UCSD-AML1 (cell line): ENCODE measurements around the gene AGXT.

Experiments used
- DNase-seq: peaks from one replicate; lab custom pipeline; 2025; ENCODE audit not compliant: unreplicated experiment; lab: John Stamatoyannopoulos, UW

AGXT gene

GRCh38 chr2:240869109-240869955 lies 708 bp downstream of the AGXT start:
- DNase-seq = no peak

GRCh38 chr2:240869956-240870875 lies 1.6 kb downstream of the AGXT start:
- no peak for DNase-seq

- DNase-seq = no peak
These were observed 2.7 kb downstream of the AGXT start for GRCh38 chr2:240871071-240871958.

- no peak for DNase-seq
These were observed 3.9 kb downstream of the AGXT start for GRCh38 chr2:240872317-240873097.

GRCh38 chr2:240873098-240873788 lies 4.6 kb downstream of the AGXT start:
- DNase-seq = no peak

GRCh38 chr2:240873805-240874714 lies 5.4 kb downstream of the AGXT start:
- no peak for DNase-seq

GRCh38 chr2:240874715-240875227 lies 6.1 kb downstream of the AGXT start:
- DNase-seq = no peak

- DNase-seq = no peak
These were observed 6.8 kb downstream of the AGXT start for GRCh38 chr2:240875228-240876034.

- DNase-seq = no peak
These were observed 7.4 kb downstream of the AGXT start for GRCh38 chr2:240876035-240876474.

GRCh38 chr2:240876475-240877251 lies 8.0 kb downstream of the AGXT start:
- DNase-seq = no peak

GRCh38 chr2:240877460-240878340 lies 9.1 kb downstream of the AGXT start:
- no peak for DNase-seq

- no peak for DNase-seq
These were observed 9.8 kb downstream of the AGXT start for GRCh38 chr2:240878341-240878936.

- no peak for DNase-seq
These were observed 10.5 kb downstream of the AGXT start for GRCh38 chr2:240879105-240879504.

- no peak for DNase-seq
These were observed 13.3 kb downstream of the AGXT start for GRCh38 chr2:240881913-240882312.

GRCh38 chr2:240884221-240884620 lies 15.6 kb downstream of the AGXT start:
- DNase-seq = no peak
